Neural cell (in vitro differentiated cells): ENCODE results near the gene CRTC3. TPM values are rescaled to one million over a fixed set of nuclear protein-coding genes. Genes with fewer than 3 reads are reported as not detected.

Experiments
- H2AFZ ChIP-seq: fragments of 200-600, 300-800 bp; sonication (generic), shearing (Covaris generic); 2 replicates; pipeline ENCODE4 v1.6.0; 2014; ENCODE audit warnings: low read depth, mild to moderate bottlenecking, antibody characterized with exemption, low read length, moderate library complexity
- H3F3A ChIP-seq: fragments of 200-600 bp; shearing (Covaris generic); 2 replicates; pipeline ENCODE4 v1.6.1; 2016; ENCODE audit warnings: mild to moderate bottlenecking, moderate library complexity, mixed read lengths, antibody characterized with exemption, low read length; ENCODE audit not compliant: insufficient read depth, poor library complexity, severe bottlenecking
- H3K27ac ChIP-seq: fragments of 200-600, 300-800 bp; sonication (generic), shearing (Covaris generic); 2 replicates; pipeline ENCODE4 v1.5.1; 2014; ENCODE audit warnings: mild to moderate bottlenecking, low read length, moderate library complexity
- H3K27me3 ChIP-seq: fragments of 300-800, 200-600 bp; sonication (generic), shearing (Covaris generic); 2 replicates; pipeline ENCODE4 v1.6.0; 2014; ENCODE audit warnings: mild to moderate bottlenecking, low read depth, low read length, moderate library complexity; ENCODE audit not compliant: insufficient read depth
- H3K36me3 ChIP-seq: fragments of 300-800, 200-600 bp; sonication (generic), shearing (Covaris generic); 2 replicates; pipeline ENCODE4 v1.5.1; 2014; ENCODE audit warnings: mild to moderate bottlenecking, antibody characterized with exemption, low read length, moderate library complexity; ENCODE audit not compliant: insufficient read depth
- H3K4me2 ChIP-seq: fragments of 300-800, 200-600 bp; sonication (generic), shearing (Covaris generic); 2 replicates; pipeline ENCODE4 v1.6.0; 2014; ENCODE audit warnings: mild to moderate bottlenecking, low read length
- H3K4me3 ChIP-seq: fragments of 300-800, 200-600 bp; sonication (generic), shearing (Covaris generic); 2 replicates; pipeline ENCODE4 v1.5.1; 2014; ENCODE audit warnings: mild to moderate bottlenecking, low read length, moderate library complexity
- H3K79me2 ChIP-seq: fragments of 200-600 bp; shearing (Covaris generic); replicated peaks from 2 replicates; pipeline ENCODE4 v1.6.0; 2014; ENCODE audit warnings: mild to moderate bottlenecking, low read length, moderate library complexity; ENCODE audit not compliant: insufficient read depth
- H3K9ac ChIP-seq: fragments of 300-800, 200-600 bp; sonication (generic), shearing (Covaris generic); 2 replicates; pipeline ENCODE4 v1.6.1; 2016; ENCODE audit warnings: mild to moderate bottlenecking, low read length, mixed read lengths
- H3K9me2 ChIP-seq: fragments of 200-600 bp; shearing (Covaris generic); 2 replicates; pipeline ENCODE4 v1.6.1; 2016; ENCODE audit warnings: mild to moderate bottlenecking, low read length, mixed read lengths; ENCODE audit not compliant: insufficient read depth
- H3K9me3 ChIP-seq: fragments of 200-600, 300-800 bp; sonication (generic), shearing (Covaris generic); 2 replicates; pipeline ENCODE4 v1.6.1; 2016; ENCODE audit warnings: mild to moderate bottlenecking, mixed run types, low read length, moderate library complexity, mixed read lengths
- H4K20me1 ChIP-seq: fragments of 200-600 bp; shearing (Covaris generic); 2 replicates; pipeline ENCODE4 v1.6.1; 2016; ENCODE audit warnings: mild to moderate bottlenecking, mixed run types; ENCODE audit not compliant: insufficient read depth
- CTCF ChIP-seq: fragments of 450-650 bp; IDR thresholded peaks from 2 replicates; pipeline ENCODE4 v1.5.1; 2014; ENCODE audit warnings: antibody characterized with exemption, mild to moderate bottlenecking, moderate library complexity; ENCODE audit not compliant: poor library complexity, severe bottlenecking
- EP300 ChIP-seq: fragments of 450-650 bp; conservative IDR thresholded peaks from 2 replicates; pipeline ENCODE4 v1.6.1; 2014; ENCODE audit warnings: antibody characterized with exemption, mild to moderate bottlenecking, moderate library complexity; ENCODE audit not compliant: poor library complexity, severe bottlenecking
- EZH2 ChIP-seq: fragments of 200-600, 300-800 bp; shearing (Covaris generic), sonication (generic); IDR thresholded peaks from 2 replicates; pipeline ENCODE4 v1.6.1; 2014; ENCODE audit warnings: antibody characterized with exemption, low read length, borderline replicate concordance, mild to moderate bottlenecking; ENCODE audit not compliant: insufficient read depth, poor library complexity, severe bottlenecking
- MXI1 ChIP-seq: fragments of 450-650 bp; conservative IDR thresholded peaks from 2 replicates; pipeline ENCODE4 v1.6.1; 2014; ENCODE audit warnings: antibody characterized with exemption, mild to moderate bottlenecking; ENCODE audit not compliant: poor library complexity, severe bottlenecking
- POLR2AphosphoS5 ChIP-seq: IDR thresholded peaks from 2 replicates; pipeline ENCODE4 v1.6.1; 2012
- RAD21 ChIP-seq: fragments of 450-650 bp; conservative IDR thresholded peaks from 2 replicates; pipeline ENCODE4 v1.6.1; 2014; ENCODE audit warnings: antibody characterized with exemption, mild to moderate bottlenecking, moderate library complexity
- REST ChIP-seq: IDR thresholded peaks from 2 replicates; pipeline ENCODE4 v1.6.1; 2012; ENCODE audit warnings: borderline replicate concordance
- SMC3 ChIP-seq: fragments of 450-650 bp; conservative IDR thresholded peaks from 2 replicates; pipeline ENCODE4 v1.6.1; 2014; ENCODE audit warnings: antibody characterized with exemption, mild to moderate bottlenecking, moderate library complexity; ENCODE audit not compliant: poor library complexity
- TAF1 ChIP-seq: IDR thresholded peaks from 2 replicates; pipeline ENCODE4 v1.6.1; 2012; ENCODE audit warnings: low read depth
- polyA plus RNA-seq: library from polyadenylated mRNA; depleted of rRNA; stranded (reverse); fragments of >200 nt; gene quantifications from 2 replicates; pipeline ENCODE4 v1.2.3, GENCODE V29; 2014

Gene CRTC3
- polyA plus RNA-seq, 1 donor from 2014 or later = 5.5 TPM

GRCh38 chr15:90596943-90597342, 67.2 kb downstream of the CRTC3 start:
- no peak overlapping the region for H3K4me2 ChIP-seq
- no peak overlapping the region for H3K4me3 ChIP-seq
- H2AFZ ChIP-seq = no peak overlapping the region
- H3K9ac ChIP-seq = no peak overlapping the region
- no peaks in the 10 kb centered on the region for H3K27me3 ChIP-seq
- H3K9me3 ChIP-seq = no peaks in the 10 kb centered on the region
- H3K27ac ChIP-seq = no peak overlapping the region
- no peaks in the 10 kb centered on the region for H3K79me2 ChIP-seq
- TF ChIP-seq POLR2AphosphoS5 (no peak), REST (no peak), RAD21 (no peak), EP300 (no peak), SMC3 (no peak), EZH2 (no peak)
- no peaks in the 10 kb centered on the region for H3K36me3 ChIP-seq
- no peaks in the 10 kb centered on the region for H3K9me2 ChIP-seq
- H4K20me1 ChIP-seq = no peaks in the 10 kb centered on the region
- no peaks in the 10 kb centered on the region for H3F3A ChIP-seq

- Histone ChIP-seq H3K79me2 (no peaks in the 10 kb centered on the region), H3K9me3 (no peaks in the 10 kb centered on the region), H2AFZ (no peak overlapping the region), H3K9ac (no peak overlapping the region), H3F3A (no peaks in the 10 kb centered on the region), H3K27me3 (no peaks in the 10 kb centered on the region), H3K36me3 (no peaks in the 10 kb centered on the region), H3K9me2 (no peaks in the 10 kb centered on the region), H3K4me3 (no peak overlapping the region), H3K4me2 (no peak overlapping the region), H4K20me1 (no peaks in the 10 kb centered on the region), H3K27ac (no peak overlapping the region)
- TF ChIP-seq EZH2 = no peak
- no peak for TF ChIP-seq POLR2AphosphoS5
- no peak for TF ChIP-seq SMC3
- no peak for TF ChIP-seq TAF1
- TF ChIP-seq MXI1 = no peak
- no peak for TF ChIP-seq REST
- no peak for TF ChIP-seq RAD21
- no peak for TF ChIP-seq CTCF
- TF ChIP-seq EP300 = no peak
These were observed 67.9 kb downstream of the CRTC3 start for GRCh38 chr15:90597577-90597976.
